T-helper 22 cell (primary cell): ENCODE results near the gene F5.

Experiments used
- DNase-seq: peaks from one replicate; pipeline ENCODE4 v3.0.0-alpha.2; 2020; ENCODE audit warnings: low read depth

Gene F5

DNA sequence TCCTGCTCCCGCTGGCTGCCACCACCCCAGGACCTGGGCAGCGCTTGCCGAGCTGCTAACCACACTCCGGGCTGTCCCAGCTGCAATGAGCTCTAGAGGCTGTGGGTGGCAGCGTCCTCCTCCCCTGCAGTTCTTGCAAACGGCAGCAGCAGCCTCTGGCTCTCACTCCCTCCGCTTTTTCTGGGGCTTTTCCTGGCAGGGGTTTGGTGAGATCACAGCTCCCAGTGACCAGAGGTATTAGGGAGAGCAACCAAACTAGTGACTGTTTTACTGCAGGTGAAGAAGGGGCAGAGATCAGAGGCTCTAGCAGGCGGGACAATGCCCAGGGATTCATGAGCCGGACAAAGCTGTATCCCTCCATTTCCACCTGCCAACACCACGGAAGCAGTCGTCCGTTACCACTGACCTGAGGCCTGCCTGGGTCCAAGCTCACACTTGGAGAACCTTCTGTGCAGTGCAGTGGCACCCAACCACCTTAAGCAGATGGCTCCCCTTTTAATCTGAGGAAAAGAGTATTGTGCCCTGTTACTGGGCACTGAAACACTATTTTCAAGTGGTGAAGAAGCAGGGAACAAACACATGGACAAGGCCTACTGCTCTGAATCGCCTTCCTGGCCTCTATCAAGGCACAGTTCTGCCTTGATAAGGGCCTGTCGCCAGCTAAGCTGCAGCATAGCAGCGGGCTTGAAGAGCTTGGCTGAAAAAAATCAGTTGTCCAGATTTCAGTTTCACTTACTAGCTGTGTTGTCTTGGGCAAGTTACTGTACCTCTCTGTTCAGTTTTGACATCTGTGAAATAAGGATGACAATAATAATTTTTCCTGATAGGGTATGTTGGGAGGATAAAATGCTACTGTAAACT lies at the start of gene F5:
TSS of gene F5 (minus strand) at position 87 of the 861 bp plus-strand sequence. CDS start 95 bp downstream, outside the sequence.
- DNase-seq = peak; percentile 52

DNA sequence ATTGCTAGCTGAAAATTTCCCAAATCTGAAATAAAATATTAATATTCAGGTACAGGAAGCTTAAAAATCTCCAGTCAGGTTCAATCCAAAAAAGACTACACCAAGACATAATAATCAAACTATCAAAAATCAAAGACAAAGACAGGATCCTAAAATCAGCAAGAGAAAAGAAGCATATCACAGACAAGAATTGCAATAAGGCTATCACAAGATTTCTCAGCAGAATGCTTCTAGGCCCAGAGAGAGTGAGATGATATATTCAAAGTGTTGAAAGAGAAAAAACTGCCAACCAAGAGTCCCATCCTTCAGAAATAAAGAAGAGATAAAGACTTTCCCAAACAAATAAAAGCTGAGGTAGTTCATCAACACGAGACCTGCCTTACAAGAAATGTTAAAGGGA lies 48.6 kb upstream of the F5 start:
- no peak for DNase-seq

DNA sequence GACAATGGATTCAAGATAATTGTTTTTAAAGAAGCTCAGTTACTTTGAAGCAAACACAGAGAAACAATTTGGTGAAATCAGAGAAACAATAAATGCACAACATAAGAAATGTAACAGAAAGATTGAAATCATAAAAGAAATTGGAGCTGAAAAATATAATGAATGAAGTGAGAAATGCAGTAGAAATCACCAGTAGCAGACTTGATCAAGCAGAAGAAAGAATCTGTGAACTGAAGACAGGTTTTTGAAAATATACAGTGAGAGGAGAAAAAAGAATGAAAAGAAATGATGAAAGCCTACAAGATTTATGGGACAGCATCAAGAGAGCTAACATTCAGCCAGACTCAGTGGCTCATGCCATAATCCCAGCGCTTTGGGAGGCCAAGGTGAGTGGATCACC lies 47.9 kb upstream of the F5 start:
- DNase-seq = no peak

DNA sequence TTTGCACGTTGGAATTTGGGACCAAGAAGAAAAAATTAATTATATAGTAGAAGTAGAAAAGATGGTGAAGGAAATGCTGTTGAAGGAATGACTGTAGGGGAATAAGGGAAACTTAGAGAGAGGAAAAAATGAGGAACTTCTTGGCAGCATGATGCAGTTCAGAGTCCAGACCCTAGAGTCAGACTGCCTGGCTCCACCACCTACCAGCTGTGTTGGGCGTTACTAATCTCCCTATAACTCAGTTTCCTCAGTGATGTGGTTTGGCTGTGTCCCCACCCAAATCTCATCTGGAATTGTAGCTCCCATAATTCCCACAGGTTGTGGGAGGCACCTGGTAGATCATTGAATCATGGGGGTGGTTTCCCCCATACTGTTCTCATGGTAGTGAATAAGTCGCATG lies 45.0 kb upstream of the F5 start:
- no peak for DNase-seq

DNA sequence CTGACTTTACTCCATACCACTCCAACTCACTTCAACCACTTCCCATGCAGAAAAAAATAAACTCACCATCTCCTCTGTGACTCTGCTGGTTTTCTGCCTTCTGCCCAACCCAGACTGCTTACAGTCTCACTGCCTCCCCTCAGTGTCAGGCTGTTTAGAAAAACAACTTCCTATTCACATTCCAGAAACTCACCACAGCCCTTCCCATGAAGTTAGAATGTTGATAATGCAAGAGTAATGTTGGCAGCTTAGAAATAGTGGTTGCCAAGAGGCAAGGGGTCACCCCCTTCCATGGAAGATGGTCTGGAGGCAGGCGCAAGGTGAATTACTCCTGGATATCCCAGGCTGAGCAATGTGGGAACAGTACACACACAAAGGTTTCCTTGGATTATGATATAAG lies 43.7 kb upstream of the F5 start, which contains the start of gene SELP:
TSS of gene SELP (minus strand) at position 119 of the 400 bp plus-strand sequence. CDS start at position 69, 50 bp downstream.
- DNase-seq = no peak

DNA sequence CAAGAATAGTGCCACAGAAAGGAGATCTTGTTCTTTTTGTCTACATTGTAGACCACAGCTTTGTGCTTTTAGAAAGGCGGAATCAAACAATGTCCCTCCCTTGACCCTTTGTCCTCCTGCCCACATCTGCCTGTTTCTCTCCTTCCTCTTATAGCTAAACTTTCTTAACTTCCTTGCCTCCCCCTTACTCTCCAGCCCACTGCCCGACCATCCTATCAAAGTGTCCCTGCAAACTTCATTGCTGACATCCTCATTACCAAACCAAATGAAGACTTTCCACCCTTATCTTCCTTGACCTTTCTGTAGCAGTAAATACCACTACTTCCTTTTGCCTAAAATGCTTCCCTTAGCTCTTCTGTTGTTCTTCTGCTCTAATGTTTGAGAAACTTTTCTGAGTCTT lies 38.6 kb upstream of the F5 start:
- no peak for DNase-seq

DNA sequence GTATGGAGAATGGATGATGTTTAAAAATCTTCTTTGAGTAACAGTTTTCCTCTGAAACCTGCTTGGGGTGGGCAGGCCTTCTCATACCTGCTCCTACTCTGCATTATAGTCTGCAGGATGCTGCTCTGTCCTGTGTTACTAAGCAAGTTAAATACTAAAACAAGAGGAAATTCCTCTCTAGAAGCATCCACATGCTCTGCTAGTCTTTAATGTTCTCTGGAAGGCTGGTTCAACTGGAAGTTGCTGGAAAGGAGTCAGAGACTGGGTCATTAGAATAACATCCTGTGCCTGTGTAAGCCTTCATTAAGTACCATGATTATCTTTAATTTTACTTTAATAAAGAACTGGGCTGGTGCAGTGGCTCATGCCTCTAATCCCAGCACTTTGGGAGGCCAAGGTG lies 37.8 kb upstream of the F5 start:
- no peak for DNase-seq

DNA sequence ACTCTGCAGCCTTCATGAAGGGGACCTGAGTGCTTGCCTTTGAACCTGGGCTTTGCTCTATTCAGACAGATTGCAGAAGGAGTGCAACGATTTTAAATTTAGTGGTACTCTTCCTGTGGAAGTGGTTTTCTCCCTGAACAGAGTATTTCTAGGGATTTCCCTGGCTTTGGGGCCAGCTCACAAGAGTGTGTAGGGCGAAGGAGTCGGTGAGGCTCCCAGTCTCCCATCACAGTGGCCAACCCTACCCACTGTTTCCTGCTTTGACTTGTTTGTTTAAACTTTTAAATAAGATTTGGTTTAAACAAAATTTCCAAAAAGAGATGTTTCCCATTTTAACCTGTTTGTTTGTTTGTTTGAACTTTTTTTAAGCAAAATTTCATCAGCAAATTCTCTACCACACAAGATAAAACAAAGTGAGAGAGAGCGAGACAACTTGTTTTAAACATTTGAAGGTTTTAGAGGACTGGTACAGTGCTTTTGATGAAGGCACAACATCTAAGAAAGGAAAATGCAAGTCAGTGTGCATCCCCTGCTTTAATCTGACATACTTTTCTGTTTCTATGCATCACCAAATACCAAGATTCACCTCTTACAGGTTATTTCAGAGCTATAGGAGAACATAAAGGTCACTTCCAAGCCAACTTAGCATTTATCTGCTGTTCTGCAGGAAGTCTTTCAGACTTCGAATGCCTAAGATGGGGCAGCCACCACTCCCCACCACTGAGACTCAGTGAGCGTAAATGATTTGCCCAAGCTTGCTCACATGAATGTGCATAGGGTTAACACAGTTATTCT lies 37.0 kb upstream of the F5 start:
- no peak for DNase-seq

DNA sequence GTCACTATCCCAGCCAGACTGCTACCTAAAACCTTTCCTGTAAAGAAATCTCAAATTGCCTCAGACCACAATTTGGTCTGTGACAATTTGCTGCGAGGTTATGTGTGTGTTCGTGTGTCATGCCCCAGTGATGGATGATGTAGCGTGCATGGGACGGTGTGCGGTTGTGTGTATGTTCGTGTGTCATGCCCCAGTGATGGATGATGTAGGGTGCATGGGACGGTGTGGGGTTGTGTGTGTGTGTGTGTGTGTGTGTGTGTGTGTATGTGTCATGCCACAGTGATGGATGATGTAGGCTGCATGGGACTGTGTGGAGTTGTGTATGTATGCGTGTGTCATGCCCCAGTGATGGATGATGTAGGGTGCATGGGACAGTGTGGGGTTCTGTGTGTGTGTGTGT lies 34.3 kb upstream of the F5 start:
- DNase-seq = no peak

DNA sequence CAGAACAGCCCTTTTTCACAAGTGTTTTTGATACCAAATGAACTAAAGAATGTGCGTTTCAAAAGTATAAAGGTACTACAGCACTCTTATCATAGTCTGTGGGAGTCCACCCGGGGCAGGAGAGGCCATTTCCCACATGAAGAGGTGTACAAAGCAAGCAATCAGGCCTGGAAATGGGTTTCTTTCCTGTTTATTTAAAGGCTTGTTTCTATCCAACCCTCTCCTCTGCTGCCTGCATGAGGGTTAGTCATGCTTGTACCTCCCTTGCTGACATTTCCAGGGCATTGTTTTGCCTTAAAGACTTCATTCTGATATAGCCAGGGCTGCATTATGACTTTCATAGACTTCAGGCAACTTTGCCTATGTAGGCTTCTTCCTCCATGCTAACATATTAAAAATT lies 32.1 kb upstream of the F5 start:
- DNase-seq = no peak

DNA sequence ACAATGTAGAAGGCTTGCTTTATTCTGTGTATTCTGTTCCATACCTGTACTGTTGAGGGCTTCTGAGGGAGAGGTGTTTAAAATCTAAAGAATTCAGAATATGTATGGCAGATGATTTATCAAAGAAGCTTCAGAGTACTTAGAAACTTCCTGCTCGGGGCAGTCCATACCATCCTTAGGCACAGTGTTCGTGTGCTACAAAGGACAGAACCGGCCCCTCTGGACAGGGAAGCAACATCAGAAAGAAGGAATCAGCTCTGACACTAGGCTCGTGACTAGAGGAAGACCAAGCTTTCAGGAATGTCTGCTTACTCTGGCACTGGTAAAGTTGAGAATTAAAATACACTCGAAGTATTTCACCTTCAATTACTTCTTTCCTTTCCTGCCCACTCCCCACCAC lies 29.5 kb upstream of the F5 start:
- DNase-seq = no peak

DNA sequence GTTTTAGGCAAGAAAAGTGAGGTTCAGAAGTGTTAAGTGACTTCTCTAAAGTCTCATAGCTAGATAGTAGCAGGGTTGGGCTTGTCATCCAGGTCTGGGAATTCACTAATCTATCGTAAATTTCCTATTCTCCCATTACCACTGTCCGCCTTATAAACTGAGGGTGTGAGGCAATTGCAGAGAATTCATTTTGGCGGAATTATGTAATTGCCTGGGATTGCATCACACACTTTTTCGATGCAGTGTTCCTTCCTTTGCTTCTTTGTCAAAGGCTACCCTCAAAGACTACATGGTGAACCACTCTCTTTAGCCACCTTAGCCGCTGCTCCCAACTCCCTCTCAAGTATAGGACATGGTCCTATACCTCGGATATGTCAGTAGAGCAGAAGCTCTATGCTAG lies 24.6 kb upstream of the F5 start:
- no peak for DNase-seq

DNA sequence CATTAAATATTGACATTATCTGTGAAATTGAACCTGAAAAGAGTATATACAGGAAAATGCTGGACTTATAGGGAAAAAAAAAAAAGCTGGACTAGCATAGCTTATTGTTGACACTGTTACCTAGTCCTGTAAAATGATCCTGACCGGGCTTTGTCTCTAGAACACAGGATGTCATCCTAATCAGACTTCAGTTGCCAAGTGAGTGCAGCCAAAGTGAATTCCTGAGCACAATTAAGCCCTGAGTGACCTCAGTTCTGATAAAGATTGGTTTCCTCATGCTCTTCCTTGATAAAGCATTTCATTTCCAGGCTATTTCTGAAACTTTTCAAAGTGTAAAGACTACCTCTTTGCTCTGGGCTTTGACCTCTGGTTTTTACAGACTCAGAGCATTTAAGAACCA lies 23.8 kb upstream of the F5 start:
- no peak for DNase-seq

DNA sequence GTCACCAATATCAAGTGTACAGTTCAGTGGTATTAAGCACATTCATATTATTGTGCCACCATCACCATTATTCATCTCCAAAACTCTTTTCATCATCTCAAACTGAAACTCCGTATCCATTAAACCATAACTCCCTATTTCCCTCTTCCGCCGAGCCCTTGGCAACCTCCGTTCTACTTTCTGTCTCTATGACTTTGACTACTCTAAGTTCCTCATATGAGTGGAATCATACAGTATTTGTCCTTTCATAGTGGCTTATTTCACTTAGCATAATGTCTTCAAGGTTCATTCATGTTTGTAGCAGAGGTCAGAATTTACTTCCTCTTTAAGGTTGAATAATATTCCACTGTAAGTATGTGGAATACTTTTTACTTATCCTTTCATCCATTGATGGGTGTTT lies 21.9 kb upstream of the F5 start:
- DNase-seq = no peak

DNA sequence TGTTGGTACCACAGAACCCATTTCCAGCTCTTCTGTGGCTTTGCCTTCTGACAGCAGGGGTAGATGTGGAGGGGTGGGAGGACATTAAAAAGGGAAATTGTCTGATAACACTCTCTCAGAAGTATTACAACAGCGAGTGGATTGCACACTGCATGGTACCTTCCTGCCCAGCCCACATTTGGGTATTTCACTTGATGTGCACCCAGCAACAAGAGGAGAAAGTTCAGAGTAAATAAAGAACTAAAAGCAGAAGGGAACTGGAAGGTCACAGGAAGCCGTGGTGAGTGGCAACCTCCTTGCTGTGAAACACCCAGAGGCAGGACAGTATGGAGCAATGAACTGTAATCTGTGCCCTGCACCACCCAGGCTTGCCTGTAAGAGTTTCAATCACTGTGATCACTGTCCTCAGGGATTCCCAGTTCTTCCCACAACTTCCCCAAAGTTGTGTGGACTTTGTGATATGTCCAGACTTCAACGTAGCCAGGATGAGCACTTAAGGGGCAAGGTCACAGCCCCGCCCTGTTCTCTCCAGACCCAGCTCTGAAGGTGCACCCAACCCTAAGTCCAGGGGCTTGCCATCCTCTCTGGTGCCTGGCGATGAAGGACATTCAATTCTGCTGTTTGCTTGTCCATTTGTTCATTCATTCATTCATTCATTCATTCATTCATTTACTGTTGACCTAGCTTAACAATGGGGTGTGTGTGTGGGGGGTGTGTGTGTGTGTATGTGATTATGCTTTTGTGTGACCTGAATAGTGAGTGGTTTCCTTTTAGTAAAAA lies 18.7 kb upstream of the F5 start:
- DNase-seq = peak; percentile 5

DNA sequence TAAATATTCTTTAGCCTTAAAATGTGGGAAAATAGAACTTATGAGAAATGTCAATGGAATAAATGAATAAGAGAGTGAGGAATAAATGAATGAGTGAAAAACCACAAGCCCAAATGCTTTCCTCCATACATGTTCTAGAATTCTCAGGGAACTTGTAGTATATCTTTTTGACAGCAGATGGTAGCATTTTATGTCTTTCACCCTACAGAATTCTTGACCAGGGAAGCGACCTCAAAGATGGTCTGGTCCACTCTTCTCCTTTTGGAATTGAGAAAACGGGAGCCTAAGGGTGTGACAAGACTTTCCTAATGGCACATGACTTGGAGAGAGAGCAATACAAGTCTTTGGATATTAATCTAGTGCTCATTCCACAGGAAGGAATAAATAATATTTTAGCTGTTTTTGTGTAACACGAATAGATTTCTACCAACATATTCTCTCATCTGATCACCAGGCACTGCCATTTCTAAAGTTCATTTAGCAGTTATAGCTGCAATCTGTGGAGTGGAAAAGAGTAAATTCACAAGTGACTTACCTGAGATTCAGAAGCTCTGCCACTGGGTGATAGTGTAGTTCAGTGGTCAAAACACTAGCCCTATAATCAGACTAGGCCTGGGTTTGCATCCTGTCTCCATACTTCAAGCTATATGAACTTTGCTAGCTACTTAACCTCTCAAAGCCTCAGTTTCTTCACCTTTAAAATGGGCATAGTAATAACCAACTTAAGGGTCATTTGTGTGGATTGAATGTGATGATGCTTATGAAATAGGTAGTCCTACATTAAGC lies 15.0 kb upstream of the F5 start:
- DNase-seq = no peak

DNA sequence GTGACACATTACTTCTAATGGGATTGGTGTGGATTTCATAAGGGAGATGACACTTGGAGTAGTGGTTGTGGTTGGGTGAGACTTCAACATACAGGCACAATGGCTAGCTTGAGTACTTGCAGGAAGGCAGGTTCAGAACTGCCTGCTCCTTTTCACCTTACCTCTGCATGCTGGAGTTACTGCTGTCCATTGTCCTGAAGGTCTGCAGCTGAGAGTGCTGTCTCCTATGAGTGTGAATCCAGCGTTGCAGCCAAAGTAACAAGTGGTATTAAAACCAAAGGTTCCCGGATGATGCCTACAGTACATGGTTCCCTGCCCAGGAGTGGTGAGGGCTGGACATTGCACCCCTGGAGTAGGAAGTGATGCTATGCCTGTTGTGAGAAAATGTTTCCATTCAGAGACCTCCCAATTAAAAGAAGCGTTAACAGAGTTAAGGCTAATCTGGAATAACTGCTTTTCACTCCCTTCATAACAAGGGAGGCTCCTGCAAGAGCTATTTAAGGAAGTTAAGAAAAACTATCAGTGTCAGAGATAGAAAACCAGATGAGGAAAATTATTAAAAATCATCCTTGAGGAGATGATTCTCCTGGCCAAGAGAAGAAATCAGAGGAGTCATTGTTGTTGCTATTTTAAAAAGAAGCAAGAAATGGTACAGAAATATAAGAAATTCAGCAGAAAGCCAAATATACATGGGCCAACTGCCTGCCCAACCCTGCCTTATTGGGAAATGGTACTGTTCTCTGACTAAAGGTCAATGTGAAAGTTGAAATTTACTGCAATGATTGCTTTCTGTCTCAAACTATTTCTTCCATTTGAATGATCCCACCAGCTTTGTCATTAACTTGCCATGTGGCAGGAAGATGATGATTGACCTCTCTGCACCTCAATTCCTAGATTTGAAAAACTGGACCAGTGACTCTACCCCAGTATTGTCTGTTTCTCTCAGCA lies 9.8 kb upstream of the F5 start:
- no peak for DNase-seq

DNA sequence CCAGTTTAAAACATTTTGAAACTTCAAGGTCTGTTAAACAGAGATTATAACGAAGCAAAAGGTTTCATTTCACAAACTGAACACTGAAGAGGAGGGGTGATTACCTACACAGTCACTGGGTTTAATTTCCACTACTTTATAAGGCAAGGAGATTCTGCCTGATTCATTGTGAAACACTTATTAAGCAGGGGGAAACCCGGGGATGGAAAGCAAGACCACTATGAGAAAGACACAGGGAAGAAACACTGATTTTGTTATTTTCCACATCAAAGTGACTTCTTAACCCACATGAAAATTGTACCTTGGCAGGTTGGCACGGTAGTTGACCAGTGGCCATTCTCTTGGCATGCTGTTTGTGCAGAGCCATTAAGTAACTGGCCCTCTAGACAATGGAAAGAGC lies 8.1 kb upstream of the F5 start:
- DNase-seq = no peak

DNA sequence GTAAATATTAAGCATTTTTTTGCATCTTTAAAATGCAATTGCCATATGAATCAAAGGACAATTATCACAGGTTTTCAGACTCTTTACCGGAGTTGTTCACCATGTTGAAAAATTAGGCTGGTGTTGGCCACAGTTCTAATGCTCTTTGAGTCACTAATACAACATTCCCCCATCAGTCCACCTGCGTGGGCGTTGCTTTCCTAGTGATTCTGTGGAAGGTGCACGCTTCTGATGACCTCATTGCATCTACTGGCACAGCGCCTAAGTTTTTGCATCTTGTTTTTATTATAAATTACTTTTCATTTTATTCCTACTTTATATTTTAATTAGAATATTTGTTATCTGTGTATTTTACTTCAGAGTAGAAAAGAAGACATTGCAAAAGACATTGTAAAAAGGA lies 4.7 kb upstream of the F5 start:
- DNase-seq = no peak

DNA sequence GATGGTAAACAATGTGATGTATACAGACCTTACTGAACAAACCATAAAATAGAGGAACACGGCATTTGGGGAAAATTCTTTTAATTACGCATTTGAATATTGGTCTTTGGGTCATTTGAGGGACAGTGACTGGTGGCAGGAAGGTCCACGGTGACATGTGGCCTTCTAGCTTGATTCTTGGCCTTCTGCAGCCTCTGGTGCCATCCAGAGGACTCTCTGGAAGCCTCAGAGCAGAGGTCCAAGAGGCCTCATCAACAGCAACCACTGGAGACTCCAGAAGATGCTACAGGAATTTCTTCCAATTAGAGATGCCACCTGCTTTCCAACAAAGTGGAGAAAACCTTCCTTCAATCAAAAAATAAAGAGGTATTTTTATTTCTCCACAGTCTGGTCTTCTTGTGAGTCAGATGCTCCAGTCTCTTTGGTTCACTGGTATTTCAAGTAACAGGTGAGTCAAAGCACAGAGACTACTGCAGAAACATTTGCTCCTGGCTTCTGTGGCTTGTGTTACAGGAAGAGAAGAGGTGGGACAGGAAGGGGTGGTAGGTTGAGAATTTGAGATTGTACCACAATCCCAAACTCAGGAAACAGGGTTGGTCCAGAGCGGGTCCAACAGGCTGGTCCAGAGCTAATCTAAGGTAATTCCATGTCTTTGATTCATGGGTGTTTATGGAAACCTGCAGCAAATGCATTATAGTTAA lies 2.7 kb upstream of the F5 start:
- DNase-seq = no peak
